NT2/D1 (cell line): Measurements from ENCODE around the gene PDCD1LG2.

Source experiments
- SUZ12 ChIP-seq: IDR thresholded peaks from 2 replicates; pipeline ENCODE4 v1.6.1; 2011; ENCODE audit not compliant: insufficient read length, insufficient read depth; ENCODE audit errors: extremely low read depth
- YY1 ChIP-seq: IDR thresholded peaks from 2 replicates; pipeline ENCODE4 v1.6.1; 2011; ENCODE audit not compliant: insufficient read length, insufficient read depth

GRCh38 chr9:5596173-5596572 lies 85.8 kb downstream of the PDCD1LG2 start:
- TF ChIP-seq YY1 = no peak
- no peak for TF ChIP-seq SUZ12
